Measurements from ENCODE around the gene FNDC3B. TPM values are rescaled to one million over a fixed set of nuclear protein-coding genes. Genes with fewer than 3 reads are reported as not detected.

The FNDC3B gene
- total RNA-seq, 1 donor: 221 TPM

DNA sequence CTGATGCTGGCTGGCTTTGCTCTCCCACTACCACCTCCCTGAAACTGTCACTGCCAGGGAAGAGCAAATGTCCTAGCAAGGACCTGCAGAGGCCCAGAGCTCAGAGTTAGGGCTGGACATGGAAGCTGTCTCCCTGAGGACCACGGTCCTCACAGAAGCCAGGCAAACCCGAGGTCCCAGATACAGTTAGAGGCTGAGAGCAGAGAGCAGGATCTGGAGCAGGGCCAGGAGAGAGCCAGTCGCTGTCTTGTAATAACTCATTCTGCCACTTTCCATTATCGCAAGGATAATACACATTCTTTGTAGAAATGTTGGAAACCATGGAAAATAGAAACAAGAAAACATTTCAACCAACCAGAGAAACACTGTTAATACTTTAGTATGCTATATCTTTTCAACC, 398.8 kb downstream of the FNDC3B start:
- no peak for DNase-seq (ENCODE audit: low read depth)
- H3K4me3 ChIP-seq (ENCODE audit: low read depth, low read length): no peak overlapping the region
- TF ChIP-seq, protein P1, sequence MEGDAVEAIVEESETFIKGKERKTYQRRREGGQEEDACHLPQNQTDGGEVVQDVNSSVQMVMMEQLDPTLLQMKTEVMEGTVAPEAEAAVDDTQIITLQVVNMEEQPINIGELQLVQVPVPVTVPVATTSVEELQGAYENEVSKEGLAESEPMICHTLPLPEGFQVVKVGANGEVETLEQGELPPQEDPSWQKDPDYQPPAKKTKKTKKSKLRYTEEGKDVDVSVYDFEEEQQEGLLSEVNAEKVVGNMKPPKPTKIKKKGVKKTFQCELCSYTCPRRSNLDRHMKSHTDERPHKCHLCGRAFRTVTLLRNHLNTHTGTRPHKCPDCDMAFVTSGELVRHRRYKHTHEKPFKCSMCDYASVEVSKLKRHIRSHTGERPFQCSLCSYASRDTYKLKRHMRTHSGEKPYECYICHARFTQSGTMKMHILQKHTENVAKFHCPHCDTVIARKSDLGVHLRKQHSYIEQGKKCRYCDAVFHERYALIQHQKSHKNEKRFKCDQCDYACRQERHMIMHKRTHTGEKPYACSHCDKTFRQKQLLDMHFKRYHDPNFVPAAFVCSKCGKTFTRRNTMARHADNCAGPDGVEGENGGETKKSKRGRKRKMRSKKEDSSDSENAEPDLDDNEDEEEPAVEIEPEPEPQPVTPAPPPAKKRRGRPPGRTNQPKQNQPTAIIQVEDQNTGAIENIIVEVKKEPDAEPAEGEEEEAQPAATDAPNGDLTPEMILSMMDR (IDR thresholded peaks at IDR 0.05; ENCODE audit: insufficient read depth, low read depth, low read length): no peak

DNA sequence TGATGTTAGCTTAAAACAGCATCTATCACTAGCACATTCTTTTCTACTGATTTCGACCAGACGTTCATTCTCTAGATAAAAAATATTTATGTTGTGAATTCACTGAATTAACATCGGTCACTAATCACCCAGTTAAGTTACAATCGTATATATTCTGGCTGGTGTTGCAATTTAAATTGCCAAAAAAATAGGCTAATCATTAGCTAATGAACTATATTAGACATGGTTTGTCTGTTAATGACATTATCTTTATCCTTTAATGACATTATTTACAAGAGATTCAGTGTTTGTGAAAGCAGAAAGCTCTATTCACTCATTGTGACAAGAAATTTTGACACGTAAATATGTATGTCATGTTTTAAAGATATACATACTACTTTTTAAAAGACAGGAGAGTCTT, 402.2 kb downstream of the FNDC3B start:
- no peak for DNase-seq (ENCODE audit: low read depth)
- no peak overlapping the region for H3K4me3 ChIP-seq (ENCODE audit: low read depth, low read length)
- TF ChIP-seq, protein P1 (IDR thresholded peaks at IDR 0.05; ENCODE audit: insufficient read depth, low read depth, low read length): no peak

DNA sequence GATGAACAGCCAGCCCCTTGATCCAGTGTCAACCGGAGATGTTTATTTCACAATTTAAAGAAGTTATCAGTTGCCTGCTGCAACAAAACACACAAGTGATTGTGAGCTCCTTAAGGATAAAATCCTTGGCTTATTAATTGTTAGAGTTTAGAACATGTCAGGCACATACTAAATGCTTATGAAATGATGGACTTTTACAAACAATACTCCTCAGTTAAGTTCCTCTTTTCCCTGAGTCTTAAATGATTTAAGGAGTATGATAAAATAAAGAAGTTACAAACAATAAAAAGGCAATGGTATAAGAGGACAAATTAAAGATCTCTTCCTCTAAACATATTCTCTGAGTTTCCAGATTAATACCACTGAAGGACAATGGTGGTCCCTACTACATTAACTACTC, 403.2 kb downstream of the FNDC3B start:
- H3K4me3 ChIP-seq (ENCODE audit: low read depth, low read length): no peak overlapping the region
- DNase-seq (ENCODE audit: low read depth): no peak
- TF ChIP-seq, protein P1 (IDR thresholded peaks at IDR 0.05; ENCODE audit: insufficient read depth, low read depth, low read length): no peak

DNA sequence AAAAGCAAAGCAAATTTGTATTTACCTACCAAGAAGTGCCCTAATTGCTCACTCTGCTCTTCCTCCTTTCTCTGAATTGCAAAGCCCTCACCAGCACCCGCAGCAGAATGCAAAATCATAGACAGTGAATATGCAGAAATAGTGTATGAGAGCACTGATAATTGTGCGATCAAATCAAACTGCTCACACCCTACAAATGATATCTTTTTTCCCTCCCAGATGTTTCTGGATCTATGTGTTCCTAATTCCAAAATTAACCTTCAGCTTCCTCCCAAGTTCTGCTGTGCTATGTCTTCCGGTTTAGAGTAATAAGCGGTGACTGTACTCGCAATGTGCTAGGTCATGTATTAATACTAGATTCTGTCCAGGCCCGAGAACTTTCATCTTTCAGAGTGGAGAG, 405.4 kb downstream of the FNDC3B start:
- no peak overlapping the region for H3K4me3 ChIP-seq (ENCODE audit: low read depth, low read length)
- TF ChIP-seq, protein P1 (IDR thresholded peaks at IDR 0.05; ENCODE audit: insufficient read depth, low read depth, low read length): no peak
- no peak for DNase-seq (ENCODE audit: low read depth)

DNA sequence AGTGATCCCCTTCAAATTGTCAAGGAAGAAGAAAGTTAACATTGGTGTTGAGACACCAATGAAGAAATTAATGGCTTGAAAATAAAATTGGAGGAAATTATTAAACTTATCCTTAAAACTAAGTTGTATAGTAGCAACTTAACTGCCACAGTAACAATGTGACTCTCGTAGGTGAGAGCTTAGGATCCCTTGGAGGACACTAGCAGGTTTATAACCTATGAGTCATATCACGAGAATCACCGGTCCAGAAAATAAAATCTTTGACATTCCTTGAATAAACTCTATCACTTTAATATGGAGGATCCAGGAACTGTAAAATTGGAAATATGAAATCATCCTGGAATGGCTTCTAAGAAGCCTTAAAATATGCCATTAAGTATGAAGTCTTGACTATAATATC, 406.8 kb downstream of the FNDC3B start:
- DNase-seq (ENCODE audit: low read depth): no peak
- no peak overlapping the region for H3K4me3 ChIP-seq (ENCODE audit: low read depth, low read length)
- TF ChIP-seq, protein P1 (IDR thresholded peaks at IDR 0.05; ENCODE audit: insufficient read depth, low read depth, low read length): no peak

DNA sequence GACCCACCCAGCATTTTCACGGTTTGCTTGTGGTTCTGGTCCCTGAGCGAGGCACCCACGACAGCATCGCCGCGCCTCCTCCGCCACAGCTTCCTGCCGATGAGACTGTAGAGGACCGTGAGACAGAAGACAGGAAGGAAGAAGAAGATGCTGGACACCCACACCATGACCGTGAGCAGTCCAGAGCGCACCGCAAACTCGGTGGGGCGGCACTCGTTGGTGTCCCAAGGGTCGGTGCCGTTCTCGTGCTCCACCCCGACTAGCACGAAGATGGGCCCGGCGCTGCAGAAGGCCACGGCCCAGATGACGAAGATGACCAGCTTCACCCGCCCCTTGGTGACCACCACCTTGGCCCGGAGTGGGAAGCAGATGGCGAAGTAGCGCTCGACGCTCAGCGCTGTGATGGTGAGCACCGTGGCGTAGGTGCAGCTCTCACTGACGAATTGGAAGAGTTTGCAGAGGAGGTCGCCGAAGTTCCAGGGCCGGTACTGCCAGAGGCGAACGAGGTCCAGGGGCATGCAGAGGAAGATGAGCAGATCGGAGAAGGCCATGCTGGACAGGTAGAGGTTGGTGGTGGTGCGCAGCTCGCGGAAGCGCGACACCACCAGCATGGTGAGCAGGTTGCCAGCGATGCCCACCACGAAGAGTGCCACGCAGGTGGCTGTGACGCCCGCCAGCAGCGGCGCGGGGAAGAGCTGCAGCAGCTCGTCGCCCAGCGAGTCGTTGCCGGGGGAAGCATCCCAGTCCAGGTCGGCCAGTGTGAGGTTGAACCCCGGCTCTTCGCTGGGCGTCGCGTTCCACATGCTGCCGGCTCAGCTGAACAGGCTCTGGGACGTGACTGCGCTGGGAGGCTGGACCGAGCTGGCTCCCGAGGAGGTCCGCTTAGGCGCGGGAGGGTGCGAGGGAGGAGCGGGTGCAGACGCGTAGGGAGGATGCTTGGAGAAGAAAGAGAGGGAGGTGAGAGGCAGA, 408.5 kb downstream of the FNDC3B start, which contains the start of gene GHSR:
GHSR (minus strand) TSS at position 846 of the 969 bp plus-strand sequence; CDS start at position 803, 43 bp downstream.
- TF ChIP-seq, protein P1 (IDR thresholded peaks at IDR 0.05; ENCODE audit: insufficient read depth, low read depth, low read length): no peak
- no peak within 1 kb of the TSS for H3K4me3 ChIP-seq (ENCODE audit: low read depth, low read length)
- DNase-seq (ENCODE audit: low read depth): no peak
